ENCODE data around the gene PRICKLE2. TPM values are rescaled to one million over a fixed set of nuclear protein-coding genes. Genes with fewer than 3 reads are reported as not detected.

PRICKLE2 gene
- total RNA-seq, 1 experiment from 2014 or later, result 5.6 TPM

- TF ChIP-seq ZNF138 (CRISPR knock-in tag; conservative IDR thresholded peaks at IDR 0.05) (no peak), PRRX2 (CRISPR knock-in tag; IDR thresholded peaks at IDR 0.05) (no peak), KAT7 (CRISPR knock-in tag; IDR thresholded peaks at IDR 0.05; ENCODE audit: borderline replicate concordance) (no peak), ETV6 (CRISPR knock-in tag; IDR thresholded peaks at IDR 0.05) (no peak), ZNF317 (CRISPR knock-in tag; IDR thresholded peaks at IDR 0.05; ENCODE audit: borderline replicate concordance, low read depth) (no peak), MXD4 (CRISPR knock-in tag; IDR thresholded peaks at IDR 0.05; ENCODE audit: borderline replicate concordance) (no peak), ZNF532 (CRISPR knock-in tag; IDR thresholded peaks at IDR 0.05; ENCODE audit: borderline replicate concordance) (no peak), ATF1 (CRISPR knock-in tag; IDR thresholded peaks at IDR 0.05) (no peak)
These were observed 171.7 kb downstream of the PRICKLE2 start (continued) for GRCh38 chr3:64053581-64053980.

GRCh38 chr3:64053117-64053516, 172.1 kb downstream of the PRICKLE2 start:
- H3K36me3 Mint-ChIP-seq, result no peaks in the 10 kb centered on the region
- peaks cover 23% of the 10 kb centered on the region for H3K4me1 Mint-ChIP-seq
- POLR2A ChIA-PET, result no interaction called here

More at GRCh38 chr3:64053117-64053516, 172.1 kb downstream of the PRICKLE2 start:
- no peak overlapping the region for H3K27ac Mint-ChIP-seq
- TF ChIP-seq, protein P1, sequence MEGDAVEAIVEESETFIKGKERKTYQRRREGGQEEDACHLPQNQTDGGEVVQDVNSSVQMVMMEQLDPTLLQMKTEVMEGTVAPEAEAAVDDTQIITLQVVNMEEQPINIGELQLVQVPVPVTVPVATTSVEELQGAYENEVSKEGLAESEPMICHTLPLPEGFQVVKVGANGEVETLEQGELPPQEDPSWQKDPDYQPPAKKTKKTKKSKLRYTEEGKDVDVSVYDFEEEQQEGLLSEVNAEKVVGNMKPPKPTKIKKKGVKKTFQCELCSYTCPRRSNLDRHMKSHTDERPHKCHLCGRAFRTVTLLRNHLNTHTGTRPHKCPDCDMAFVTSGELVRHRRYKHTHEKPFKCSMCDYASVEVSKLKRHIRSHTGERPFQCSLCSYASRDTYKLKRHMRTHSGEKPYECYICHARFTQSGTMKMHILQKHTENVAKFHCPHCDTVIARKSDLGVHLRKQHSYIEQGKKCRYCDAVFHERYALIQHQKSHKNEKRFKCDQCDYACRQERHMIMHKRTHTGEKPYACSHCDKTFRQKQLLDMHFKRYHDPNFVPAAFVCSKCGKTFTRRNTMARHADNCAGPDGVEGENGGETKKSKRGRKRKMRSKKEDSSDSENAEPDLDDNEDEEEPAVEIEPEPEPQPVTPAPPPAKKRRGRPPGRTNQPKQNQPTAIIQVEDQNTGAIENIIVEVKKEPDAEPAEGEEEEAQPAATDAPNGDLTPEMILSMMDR (IDR thresholded peaks at IDR 0.05), result no peak
- TF ChIP-seq ELF4 (CRISPR knock-in tag; IDR thresholded peaks at IDR 0.05; ENCODE audit: low read depth), result no peak
- TF ChIP-seq TCF7 (CRISPR knock-in tag; IDR thresholded peaks at IDR 0.05; ENCODE audit: low read depth), result no peak
- TF ChIP-seq MXD4 (CRISPR knock-in tag; IDR thresholded peaks at IDR 0.05; ENCODE audit: borderline replicate concordance), result no peak
- no peak for TF ChIP-seq PREB (CRISPR knock-in tag; IDR thresholded peaks at IDR 0.05; ENCODE audit: borderline replicate concordance)
- TF ChIP-seq TEAD1 (CRISPR knock-in tag; IDR thresholded peaks at IDR 0.05), result no peak
- no peak for TF ChIP-seq NFYB (CRISPR knock-in tag; conservative IDR thresholded peaks at IDR 0.05; ENCODE audit: low read depth)
- TF ChIP-seq JUN (CRISPR knock-in tag; IDR thresholded peaks at IDR 0.05), result no peak
- TF ChIP-seq ARID4B (CRISPR knock-in tag; IDR thresholded peaks at IDR 0.05; ENCODE audit: borderline replicate concordance), result no peak
- TF ChIP-seq ATF1 (CRISPR knock-in tag; IDR thresholded peaks at IDR 0.05), result no peak
- TF ChIP-seq HMGXB4 (CRISPR knock-in tag; IDR thresholded peaks at IDR 0.05), result no peak
- TF ChIP-seq, protein P2, sequence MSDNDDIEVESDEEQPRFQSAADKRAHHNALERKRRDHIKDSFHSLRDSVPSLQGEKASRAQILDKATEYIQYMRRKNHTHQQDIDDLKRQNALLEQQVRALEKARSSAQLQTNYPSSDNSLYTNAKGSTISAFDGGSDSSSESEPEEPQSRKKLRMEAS (CRISPR knock-in tag; IDR thresholded peaks at IDR 0.05), result no peak
- no peak for TF ChIP-seq HMGA2 (CRISPR knock-in tag; IDR thresholded peaks at IDR 0.05)
- no peak for TF ChIP-seq SMAD4 (CRISPR knock-in tag; IDR thresholded peaks at IDR 0.05)
- TF ChIP-seq RELA (CRISPR knock-in tag; IDR thresholded peaks at IDR 0.05; ENCODE audit: borderline replicate concordance), result no peak
- ATAC-seq, result no peak
- CTCF ChIA-PET, result interaction anchor here (0.7 to 0.9 kb wide), 2 partner anchors 23 to 114 kb away, joined by 3 to 4 read pairs; no protein-coding TSS in a partner anchor
- H3K27me3 Mint-ChIP-seq (ENCODE audit: low read depth), result no peaks in the 10 kb centered on the region
- H3K9me3 Mint-ChIP-seq, result no peaks in the 10 kb centered on the region
- no peak for DNase-seq (ENCODE audit: low spot score)
- H3K4me3 Mint-ChIP-seq, result no peak overlapping the region
